GM23338 (cell line): ENCODE measurements around the gene STPG2. TPM values are rescaled to one million over a fixed set of nuclear protein-coding genes. Genes with fewer than 3 reads are reported as not detected.
A peak's percentile ranks its signal among the peaks of the same experiment; 100 is the strongest.

Source experiments
- ATAC-seq: fragments of 200-7000 bp; cut with Tn5 transposase; 3 replicates; pipeline ENCODE4 v1.9.1; 2020
- DNase-seq: peaks from one replicate; pipeline ENCODE4 v3.0.0-alpha.2; 2015; ENCODE audit warnings: low spot score
- H2AFZ ChIP-seq: fragments of 200-600 bp; sonication (generic); 2 replicates; pipeline ENCODE4 v1.8.0; 2016; ENCODE audit warnings: antibody characterized with exemption, mild to moderate bottlenecking, moderate library complexity
- H3F3A ChIP-seq: fragments of 200-600 bp; sonication (generic); replicated peaks from 2 replicates; pipeline ENCODE4 v1.8.0; 2017; ENCODE audit warnings: antibody characterized with exemption, mixed run types, low read depth
- H3K27ac ChIP-seq: fragments of 200-600 bp; sonication (generic); 2 replicates; pipeline ENCODE4 v1.6.1; 2016; ENCODE audit warnings: low read depth
- H3K27me3 ChIP-seq: fragments of 200-600 bp; sonication (generic); 2 replicates; pipeline ENCODE4 v1.8.0; 2016; ENCODE audit warnings: mild to moderate bottlenecking, mixed run types, moderate library complexity; ENCODE audit not compliant: insufficient read depth
- H3K36me3 ChIP-seq: fragments of 200-600 bp; sonication (generic); 2 replicates; pipeline ENCODE4 v1.8.0; 2016; ENCODE audit warnings: mild to moderate bottlenecking; ENCODE audit not compliant: insufficient read depth
- H3K4me1 ChIP-seq: fragments of 200-600 bp; sonication (generic); 2 replicates; pipeline ENCODE4 v1.8.0; 2016; ENCODE audit warnings: mild to moderate bottlenecking, moderate library complexity; ENCODE audit not compliant: insufficient read depth
- H3K4me2 ChIP-seq: fragments of 200-600 bp; sonication (generic); 2 replicates; pipeline ENCODE4 v1.7.1; 2017; ENCODE audit warnings: mixed run types
- H3K4me3 ChIP-seq: fragments of 200-600 bp; sonication (generic); 2 replicates; pipeline ENCODE4 v1.6.1; 2016; ENCODE audit warnings: mixed run types
- H3K79me2 ChIP-seq: fragments of 200-600 bp; sonication (generic); replicated peaks from 2 replicates; pipeline ENCODE4 v1.8.0; 2017; ENCODE audit warnings: mild to moderate bottlenecking; ENCODE audit not compliant: insufficient read depth
- H3K9me2 ChIP-seq: fragments of 200-600 bp; sonication (generic); 2 replicates; pipeline ENCODE4 v1.8.0; 2017; ENCODE audit not compliant: insufficient read depth
- H4K20me1 ChIP-seq: fragments of 200-600 bp; sonication (generic); replicated peaks from 2 replicates; pipeline ENCODE4 v1.8.0; 2017; ENCODE audit warnings: mild to moderate bottlenecking; ENCODE audit not compliant: insufficient read depth
- H3K27ac Mint-ChIP-seq: 2 replicates; pipeline ENCODE4 v1.8.0; 2020; ENCODE audit warnings: inconsistent platforms, mild to moderate bottlenecking, moderate library complexity, mixed read lengths
- H3K27me3 Mint-ChIP-seq: 3 replicates; pipeline ENCODE4 v1.8.0; 2022; ENCODE audit warnings: low read depth, mild to moderate bottlenecking, moderate library complexity, mixed read lengths, inconsistent platforms; ENCODE audit not compliant: insufficient read depth, poor library complexity
- H3K36me3 Mint-ChIP-seq: 3 replicates; pipeline ENCODE4 v1.8.0; 2021; ENCODE audit warnings: low read depth, mild to moderate bottlenecking, inconsistent platforms, moderate library complexity, mixed read lengths
- H3K4me1 Mint-ChIP-seq: 3 replicates; pipeline ENCODE4 v1.8.0; 2020; ENCODE audit warnings: mild to moderate bottlenecking, inconsistent platforms, mixed read lengths
- H3K4me3 Mint-ChIP-seq: 3 replicates; pipeline ENCODE4 v1.8.0; 2021; ENCODE audit warnings: moderate library complexity, mild to moderate bottlenecking, inconsistent platforms, mixed read lengths
- H3K9me3 Mint-ChIP-seq: 3 replicates; pipeline ENCODE4 v1.8.0; 2020; ENCODE audit warnings: moderate library complexity, mild to moderate bottlenecking, inconsistent platforms, mixed read lengths
- CREB1 ChIP-seq: fragments of 250-450 bp; sonication (Bioruptor Pico); IDR thresholded peaks from 2 replicates; pipeline ENCODE4 v1.5.0; 2020; ENCODE audit warnings: low read depth, mild to moderate bottlenecking, moderate library complexity
- CTCF ChIP-seq, 2 experiments: fragments of 200-600 bp in 1 of 2; sonication (generic) in 1 of 2; conservative IDR thresholded peaks; 2 replicates each; pipeline versions ENCODE4 v1.5.1 to v1.6.1; 2016 to 2017; ENCODE audit warnings: antibody characterized with exemption in 2 of 2, low read depth in 2 of 2, mild to moderate bottlenecking in 2 of 2, moderate library complexity in 1 of 2
- EZH2 ChIP-seq: fragments of 200-600 bp; sonication (generic); IDR thresholded peaks from one replicate; pipeline ENCODE4 v1.8.0; 2017; ENCODE audit warnings: antibody characterized with exemption, mild to moderate bottlenecking, low read depth; ENCODE audit not compliant: unreplicated experiment
- NANOG ChIP-seq: IDR thresholded peaks from 2 replicates; pipeline ENCODE4 v1.6.1; 2016; ENCODE audit warnings: antibody characterized with exemption, borderline replicate concordance
- POLR2AphosphoS5 ChIP-seq: IDR thresholded peaks from 2 replicates; pipeline ENCODE4 v1.6.1; 2016; ENCODE audit warnings: antibody characterized with exemption, low read depth
- STAT1 ChIP-seq: IDR thresholded peaks from one replicate; pipeline ENCODE4 v1.6.1; 2016; ENCODE audit warnings: antibody characterized with exemption; ENCODE audit not compliant: unreplicated experiment
- ZNF114 ChIP-seq: fragments of 250-450 bp; sonication (Bioruptor Pico); IDR thresholded peaks from 2 replicates; pipeline ENCODE4 v1.5.0; 2020; ENCODE audit warnings: mild to moderate bottlenecking, moderate library complexity
- ZNF462 ChIP-seq: fragments of 250-450 bp; sonication (Bioruptor Pico); IDR thresholded peaks from 2 replicates; pipeline ENCODE4 v1.5.0; 2020; ENCODE audit warnings: mild to moderate bottlenecking, moderate library complexity
- polyA plus RNA-seq: library from polyadenylated mRNA; unstranded; fragments of >200 nt; fragmentation: Nextera tagmentation; extraction: Ambion mirVana; gene quantifications from 2 replicates; pipeline ENCODE4 v1.2.1, GENCODE V29; 2016
- total RNA-seq: library from RNA; depleted of rRNA; stranded (reverse); fragments of >200 nt; shearing (Covaris generic); gene quantifications from 2 replicates; pipeline ENCODE4 v1.2.3, GENCODE V29; 2014

STPG2 gene
- total and polyA plus RNA-seq, 2 experiments from 2014 or later: 0.17 to 0.32 TPM

- H3K4me3 Mint-ChIP-seq: no peak overlapping the region
- DNase-seq (no peak), ATAC-seq (no peak)
- no peaks in the 10 kb centered on the region for H3K27me3 ChIP-seq
- H3K27me3 Mint-ChIP-seq: peaks cover 1% of the 10 kb centered on the region
- no peak overlapping the region for H3K27ac ChIP-seq
- H3K4me3 ChIP-seq: no peak overlapping the region
- H3F3A ChIP-seq: no peaks in the 10 kb centered on the region
- TF ChIP-seq ZNF114 (CRISPR knock-in tag) (no peak), POLR2AphosphoS5 (no peak)
- H4K20me1 ChIP-seq: no peaks in the 10 kb centered on the region
- H3K4me2 ChIP-seq: no peak overlapping the region
- H3K79me2 ChIP-seq: no peaks in the 10 kb centered on the region
- no peaks in the 10 kb centered on the region; the same call in 2 of the 3 replicates for H3K36me3 Mint-ChIP-seq
- H3K9me2 ChIP-seq: no peaks in the 10 kb centered on the region
- H3K9me3 Mint-ChIP-seq: no peaks in the 10 kb centered on the region; the same call in 2 of the 3 replicates
- H3K36me3 ChIP-seq: no peaks in the 10 kb centered on the region
- H3K4me1 Mint-ChIP-seq: no peaks in the 10 kb centered on the region
- no peak overlapping the region for H2AFZ ChIP-seq
- no peak overlapping the region for H3K27ac Mint-ChIP-seq
- H3K4me1 ChIP-seq: no peaks in the 10 kb centered on the region
These were observed 263.3 kb downstream of the STPG2 start for GRCh38 chr4:97879942-97880341.

DNA sequence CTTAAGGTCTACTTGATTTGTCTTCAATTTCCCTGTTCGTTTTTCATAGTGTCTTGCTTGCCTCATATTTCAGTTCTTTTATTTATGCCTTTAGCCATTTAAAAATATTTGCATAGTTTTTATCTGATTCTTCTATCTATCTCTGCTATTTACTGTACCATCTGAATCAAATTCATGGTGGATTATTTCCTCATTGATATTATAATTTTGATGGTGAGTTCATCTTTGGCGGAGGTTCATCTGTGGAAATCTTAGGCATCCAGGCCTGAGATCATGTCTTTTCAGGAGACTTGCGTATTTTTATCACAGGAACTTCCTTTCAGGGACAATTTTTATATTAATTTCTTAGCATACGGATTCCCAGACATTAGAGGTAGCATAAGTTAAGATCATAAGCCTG lies 275.2 kb downstream of the STPG2 start:
- H3K27ac Mint-ChIP-seq: no peak overlapping the region
- H3K9me3 Mint-ChIP-seq: no peaks in the 10 kb centered on the region
- no peak for ATAC-seq

DNA sequence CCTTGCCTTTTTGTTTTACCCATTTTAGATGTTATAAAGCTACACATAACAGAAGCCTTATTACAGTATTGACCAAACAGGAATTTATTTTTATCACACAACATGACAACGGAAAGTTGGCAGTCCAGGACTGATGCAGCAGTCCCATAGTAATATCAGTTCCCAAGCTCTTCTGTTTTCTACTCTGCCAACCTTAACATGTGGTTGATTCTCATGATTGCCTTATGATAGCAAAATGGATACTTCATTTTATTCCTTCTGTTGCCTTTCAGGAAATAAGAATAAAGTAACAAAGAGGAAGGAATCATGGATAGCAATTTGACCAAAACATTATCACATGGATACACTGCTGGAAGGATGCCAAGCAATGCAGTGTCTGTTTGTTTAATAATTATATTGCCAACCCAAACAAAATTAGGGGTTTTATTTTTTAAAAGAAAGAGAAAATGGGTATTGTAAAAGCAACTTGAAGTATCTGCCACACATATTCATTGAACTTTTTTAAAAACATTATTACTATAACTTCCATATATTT lies 275.7 kb downstream of the STPG2 start:
- DNase-seq (no peak), ATAC-seq (no peak)
- no peaks in the 10 kb centered on the region for H3K4me1 Mint-ChIP-seq
- Histone ChIP-seq H3K4me1 (no peaks in the 10 kb centered on the region), H3K9me2 (peaks cover 3% of the 10 kb centered on the region; the same call in 1 of the 2 replicates), H3K4me3 (no peak overlapping the region), H3F3A (no peaks in the 10 kb centered on the region), H3K79me2 (no peaks in the 10 kb centered on the region), H3K27ac (no peak overlapping the region), H3K27me3 (no peaks in the 10 kb centered on the region), H3K36me3 (no peaks in the 10 kb centered on the region), H2AFZ (no peak overlapping the region), H3K4me2 (no peak overlapping the region), H4K20me1 (no peaks in the 10 kb centered on the region)
- H3K27me3 Mint-ChIP-seq: peaks cover 2% of the 10 kb centered on the region
- peaks cover 5% of the 10 kb centered on the region; the same call in 1 of the 3 replicates for H3K9me3 Mint-ChIP-seq
- H3K4me3 Mint-ChIP-seq: no peak overlapping the region
- H3K36me3 Mint-ChIP-seq: peaks cover 4% of the 10 kb centered on the region; the same call in 1 of the 3 replicates
- peak overlapping the region; percentile 14; the same call in 1 of the 2 replicates for H3K27ac Mint-ChIP-seq
- TF ChIP-seq ZNF462 (CRISPR knock-in tag): no peak
- no peak for TF ChIP-seq STAT1
- TF ChIP-seq NANOG: no peak
- TF ChIP-seq POLR2AphosphoS5: no peak
- no peak for TF ChIP-seq CTCF (conservative IDR thresholded peaks at IDR 0.05; ENCODE audit: low read depth in 2 of 2)
- TF ChIP-seq ZNF114 (CRISPR knock-in tag): no peak
- TF ChIP-seq EZH2: no peak

More for the DNA sequence above, 275.2 kb downstream of the STPG2 start:
- Histone ChIP-seq H3K36me3 (no peaks in the 10 kb centered on the region), H3K4me3 (no peak overlapping the region), H3K4me2 (no peak overlapping the region), H3K4me1 (no peaks in the 10 kb centered on the region), H3K27me3 (no peaks in the 10 kb centered on the region), H3F3A (no peaks in the 10 kb centered on the region), H3K27ac (no peak overlapping the region), H3K79me2 (no peaks in the 10 kb centered on the region), H4K20me1 (no peaks in the 10 kb centered on the region), H2AFZ (0 out of 2 replicates have a peak overlapping the region, but pooled peaks have one; percentile 6), H3K9me2 (peaks cover 3% of the 10 kb centered on the region; the same call in 1 of the 2 replicates)
- Mint-ChIP-seq H3K4me3 (no peak overlapping the region), H3K4me1 (no peaks in the 10 kb centered on the region; the same call in 2 of the 3 replicates), H3K27me3 (peaks cover 2% of the 10 kb centered on the region), H3K36me3 (0 out of 3 replicates have a peak, but pooled peaks cover under 1% of the 10 kb centered on the region)
- TF ChIP-seq EZH2 (no peak), CREB1 (no peak), STAT1 (no peak)
- DNase-seq: no peak
